Stimulated activated CD4-positive, alpha-beta T cell treated with anti-CD3 and anti-CD28 coated beads, Interleukin-4, amount 100 ng/mL, for 4 hours (primary cell): ENCODE measurements around the gene KERA.

ENCODE experiments used
- DNase-seq, 2 experiments: peaks; one replicate each; pipeline ENCODE4 v3.0.0-alpha.2; 2020

Gene KERA

GRCh38 chr12:91007531-91008290 lies 50.1 kb downstream of the KERA start:
- DNase-seq, result no peak

GRCh38 chr12:91004872-91005271 lies 53.0 kb downstream of the KERA start, which contains the start of gene EPYC:
TSS of gene EPYC (minus strand) at chr12:91004972. CDS start at chr12:91002565, 2,407 bp downstream.
- no peak for DNase-seq

- DNase-seq, result no peak
These were observed 54.1 kb downstream of the KERA start for GRCh38 chr12:91003737-91004136.

- DNase-seq, result no peak
These were observed 56.5 kb downstream of the KERA start for GRCh38 chr12:91001306-91001705.
